ENCODE measurements around the gene APP.
"Not testable (repeated sequence)": the region's sequence is repeated elsewhere in the genome, so short reads cannot be mapped to it uniquely, and the experiment has no call there.

APP gene

DNA sequence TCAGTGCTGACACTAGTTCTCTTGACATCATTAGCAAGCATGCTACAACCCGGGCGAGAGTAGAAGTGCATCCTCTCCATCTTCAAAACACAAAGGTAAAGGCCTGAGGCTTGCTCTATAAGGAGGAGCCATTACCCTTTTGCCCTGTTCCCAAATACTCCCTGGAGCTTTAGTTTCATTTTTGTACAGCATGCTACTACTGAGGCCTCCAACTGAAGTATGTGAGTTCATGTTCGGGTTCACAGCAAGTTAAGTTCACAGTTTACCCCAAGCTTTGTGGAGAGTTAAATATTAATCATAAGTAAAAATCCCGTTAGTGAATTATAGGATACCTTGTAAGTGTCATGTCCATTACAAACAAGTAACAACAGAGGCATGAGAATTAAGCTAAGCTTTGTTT lies 156.6 kb downstream of the APP start:
- no peak for DNase-seq

GRCh38 chr21:26012482-26012881 lies 158.1 kb downstream of the APP start:
- not testable (repeated sequence) for DNase-seq

GRCh38 chr21:26011292-26011940 lies 159.2 kb downstream of the APP start:
- no peak for DNase-seq

DNA sequence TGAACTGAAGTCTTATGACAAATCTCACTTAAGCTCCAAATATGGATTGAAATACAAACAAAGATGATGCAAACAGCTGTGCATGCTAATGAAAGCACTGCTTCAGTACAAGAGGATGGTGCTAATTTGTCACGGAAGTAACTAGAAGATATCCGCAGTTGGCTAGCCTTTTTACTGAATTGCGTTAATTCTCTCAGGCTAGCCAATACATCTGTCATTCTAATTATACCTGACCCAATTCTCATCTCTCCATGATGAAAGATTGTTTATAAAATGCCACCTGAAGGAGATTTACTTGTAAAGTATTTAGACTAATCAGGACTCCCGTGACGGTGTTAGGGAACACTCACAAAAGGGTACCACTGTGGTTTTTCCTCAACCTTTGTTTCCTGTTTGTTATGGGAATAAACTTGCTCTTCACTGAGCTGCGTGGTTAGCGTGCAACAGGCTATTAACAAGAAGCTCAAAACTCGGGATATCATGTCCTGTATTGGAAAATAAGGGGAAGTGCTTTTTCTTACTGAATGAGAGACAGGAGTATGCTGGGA lies 162.5 kb downstream of the APP start:
- peak in 1 of 2 experiments; percentile 64 for DNase-seq

- DNase-seq: no peak
These were observed 165.1 kb downstream of the APP start for GRCh38 chr21:26005464-26005863.

- no peak for DNase-seq
These were observed 167.2 kb downstream of the APP start for GRCh38 chr21:26003404-26003803.

- no peak for DNase-seq
These were observed 169.2 kb downstream of the APP start for GRCh38 chr21:26001356-26001755.

GRCh38 chr21:25999921-26000582 lies 170.5 kb downstream of the APP start:
- no peak for DNase-seq

GRCh38 chr21:25997788-25998611 lies 172.6 kb downstream of the APP start:
- DNase-seq: no peak

DNA sequence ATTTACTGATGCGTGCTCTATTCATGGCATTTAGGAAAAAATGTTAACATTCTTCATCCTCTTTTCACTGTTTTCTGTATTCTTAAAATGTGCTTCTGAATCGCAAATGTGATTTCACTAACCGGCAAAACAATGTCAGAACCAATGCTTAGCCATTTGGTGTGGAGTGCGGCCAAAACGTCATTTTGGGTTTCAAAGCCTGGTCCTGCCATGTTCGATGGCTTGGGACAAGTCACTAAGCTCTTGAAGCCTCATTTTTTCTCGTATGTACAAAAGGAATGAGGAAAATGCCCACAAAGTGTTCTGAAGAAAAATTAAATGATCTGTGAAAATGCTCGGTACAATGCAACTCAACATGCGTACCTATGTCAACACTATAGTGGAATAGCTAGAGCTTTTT lies 175.3 kb downstream of the APP start:
- peak in 1 of 2 experiments; percentile 22 for DNase-seq

DNA sequence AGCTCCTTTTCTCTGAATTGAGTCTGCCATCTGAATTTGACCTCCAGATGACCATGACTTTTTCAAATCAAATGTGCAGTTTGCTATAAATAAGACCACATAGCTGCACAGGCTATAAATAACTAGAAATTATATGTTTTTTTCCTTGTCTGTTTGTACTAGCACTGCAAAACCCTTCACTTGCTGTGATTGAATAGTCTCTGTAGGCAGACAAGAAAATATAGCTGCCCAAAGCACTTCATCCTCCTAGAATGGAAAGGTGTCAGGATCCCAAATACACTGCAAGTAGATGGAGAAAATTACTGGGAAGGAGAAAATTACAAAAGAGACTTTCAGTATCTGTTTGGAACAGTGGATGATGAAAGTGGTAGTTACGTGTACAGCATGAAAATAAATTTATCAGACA lies 175.8 kb downstream of the APP start:
- no peak for DNase-seq

- DNase-seq: no peak
These were observed 181.8 kb downstream of the APP start for GRCh38 chr21:25988738-25989137.

DNA sequence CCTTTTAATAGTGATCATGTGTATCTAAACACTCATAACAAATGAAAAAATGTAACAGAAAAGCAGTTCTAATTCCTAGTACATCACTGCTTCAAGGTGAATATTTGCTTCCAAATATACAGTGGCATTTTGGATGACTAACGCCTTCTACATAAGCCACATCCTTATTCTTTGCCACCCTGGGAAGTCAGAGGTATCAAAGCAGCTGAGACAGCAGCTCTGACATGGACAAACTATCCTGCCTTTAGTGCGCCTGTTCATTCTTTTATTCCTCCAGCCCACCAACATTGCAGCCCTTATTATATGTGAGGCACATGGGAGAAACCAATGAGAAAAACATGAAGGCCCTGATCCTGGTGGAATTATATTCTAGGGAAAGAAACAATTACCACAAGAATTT lies 183.0 kb downstream of the APP start:
- no peak for DNase-seq

- DNase-seq: peak in 1 of 2 experiments; percentile 29
These were observed 183.6 kb downstream of the APP start for GRCh38 chr21:25986928-25987327.

DNA sequence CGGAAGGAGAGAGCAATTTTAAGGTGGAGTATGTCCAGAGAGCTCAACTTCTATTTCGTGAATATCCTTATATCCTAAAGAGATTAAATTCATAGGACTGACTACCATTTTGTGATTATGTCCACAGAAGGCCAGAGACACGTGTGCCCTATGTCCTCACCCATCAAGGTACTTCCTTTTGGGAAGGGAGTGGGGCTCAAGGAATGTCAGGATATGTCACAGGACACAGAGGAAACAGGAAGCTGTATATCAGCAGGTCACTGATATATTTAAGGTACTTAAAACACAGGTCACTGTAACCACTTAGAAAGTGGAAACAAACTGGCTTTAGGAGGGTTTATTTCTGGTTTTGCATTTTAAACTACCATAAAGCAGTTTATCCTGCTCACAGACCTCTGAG lies 184.6 kb downstream of the APP start:
- DNase-seq: no peak

GRCh38 chr21:25984538-25984937 lies 186.0 kb downstream of the APP start:
- no peak for DNase-seq

GRCh38 chr21:25983745-25984144 lies 186.8 kb downstream of the APP start:
- DNase-seq: no peak

DNA sequence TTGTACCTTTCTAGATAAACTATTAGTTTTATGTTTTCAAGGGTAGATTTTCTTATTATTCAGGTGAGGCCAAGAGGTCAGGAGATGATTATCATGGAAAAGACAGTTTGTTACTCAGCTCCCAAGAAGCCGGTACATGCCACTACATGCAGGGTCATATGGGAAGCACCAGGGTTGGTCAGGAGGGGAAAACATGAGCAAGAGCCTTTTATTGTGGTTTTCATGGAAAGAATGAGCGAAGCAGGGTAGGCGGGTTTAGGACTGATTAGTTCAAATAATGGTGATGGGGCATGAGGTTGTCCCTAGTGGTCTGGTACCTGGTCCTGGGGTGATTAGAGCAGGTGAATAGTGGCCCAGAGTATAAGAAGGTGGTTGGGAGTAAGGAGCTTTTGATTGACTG lies 189.9 kb downstream of the APP start:
- no peak for DNase-seq

- DNase-seq: no peak
These were observed 190.5 kb downstream of the APP start for GRCh38 chr21:25979845-25980616.

DNA sequence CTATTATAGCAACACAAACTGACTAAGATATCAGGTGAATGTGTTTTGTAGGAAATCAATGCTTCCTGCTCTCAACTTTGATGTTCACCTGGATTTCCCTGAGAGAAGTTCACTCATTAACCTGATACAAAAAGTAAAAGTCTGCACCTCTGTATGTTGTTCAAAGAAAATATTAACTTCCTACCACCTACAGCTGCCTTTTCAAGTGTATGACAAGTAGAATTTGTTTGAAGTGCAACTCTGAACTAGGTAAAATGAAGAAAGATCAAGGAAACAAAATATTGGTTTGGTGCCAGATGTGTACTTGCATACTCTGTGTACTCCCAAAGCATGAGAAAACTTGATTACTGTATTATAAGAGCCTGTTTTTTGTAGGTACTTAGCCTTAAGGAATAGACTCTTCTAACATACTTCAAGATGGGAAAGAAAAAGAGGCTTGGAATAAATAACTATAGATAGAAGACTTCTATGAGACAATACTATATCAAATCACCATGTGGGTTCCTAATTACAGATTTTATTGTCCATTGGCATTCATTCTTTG lies 193.4 kb downstream of the APP start:
- DNase-seq: no peak

- DNase-seq: no peak
These were observed 195.6 kb downstream of the APP start for GRCh38 chr21:25974964-25975363.

DNA sequence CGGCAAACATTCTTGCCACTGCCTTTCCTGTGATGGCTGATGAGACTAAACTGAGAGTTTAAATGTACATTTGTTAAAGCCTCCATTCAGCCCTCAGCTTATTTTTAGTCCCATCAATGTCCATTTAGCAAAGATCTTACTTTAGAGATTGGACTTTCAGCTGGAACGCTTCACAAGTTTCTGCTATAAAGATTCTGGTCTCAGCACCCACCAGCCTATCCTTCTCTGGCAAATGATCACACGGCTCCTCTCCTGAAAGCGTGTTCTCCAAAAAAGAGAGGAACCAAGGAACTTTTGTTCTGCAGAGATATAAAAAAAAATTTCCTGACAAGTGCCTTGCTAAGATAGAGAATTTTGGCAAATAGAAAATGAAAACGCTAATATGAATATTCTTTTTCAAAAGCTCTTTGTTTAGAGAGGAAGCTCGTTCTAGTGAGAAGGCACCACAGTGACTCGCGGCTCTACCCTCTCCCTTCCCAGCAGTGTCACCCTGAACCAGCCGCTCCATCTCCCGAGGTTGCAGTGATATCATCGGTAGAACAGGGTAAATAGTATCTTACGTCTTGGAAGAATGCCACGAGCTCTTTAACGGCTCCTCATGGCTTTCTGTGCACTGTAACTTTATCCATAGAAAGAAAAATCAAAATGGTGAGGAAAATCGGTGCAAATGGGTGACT lies 200.2 kb downstream of the APP start:
- DNase-seq: peak in 1 of 2 experiments; percentile 28

Data from NCI-H446 (cell line).